Stimulated activated CD4-positive, alpha-beta T cell treated with anti-CD3 and anti-CD28 coated beads, Interleukin-12 subunit alpha, Interleukin-12 subunit beta, amount 100 ng/mL, for 48 hours (primary cell): Measurements from ENCODE around the gene SRSF9.
"Not testable (repeated sequence)": the region's sequence is repeated elsewhere in the genome, so short reads cannot be mapped to it uniquely, and the experiment has no call there.

Experiments
- DNase-seq, 3 donors: peaks; one replicate each; pipeline ENCODE4 v3.0.0-alpha.2; 2020; ENCODE audit warnings: low read depth in 2 of 3, low spot score in 1 of 3

Gene SRSF9

GRCh38 chr12:120453060-120453750, 16.3 kb downstream of the SRSF9 start:
- no peak for DNase-seq

- not testable (repeated sequence) for DNase-seq
These were observed 17.0 kb downstream of the SRSF9 start for GRCh38 chr12:120452524-120452923.

GRCh38 chr12:120447992-120448391, 21.6 kb downstream of the SRSF9 start:
- DNase-seq, result no peak

GRCh38 chr12:120446844-120447178, 22.7 kb downstream of the SRSF9 start:
- not testable (repeated sequence) for DNase-seq

- peak; percentile 82 to 90 (median 85) for DNase-seq
These were observed 23.4 kb downstream of the SRSF9 start, which contains the start of the genes GATC and TRIAP1 for GRCh38 chr12:120445911-120446843. TSS of gene GATC (plus strand) at chr12:120446444. CDS start at chr12:120446481, 37 bp downstream. TSS of gene TRIAP1 (minus strand) at chr12:120446384. CDS start at chr12:120446372, 12 bp downstream.

GRCh38 chr12:120444676-120445075, 24.9 kb downstream of the SRSF9 start:
- DNase-seq, result no peak

- DNase-seq, result peak; percentile 57 to 79 (median 63)
These were observed 29.8 kb downstream of the SRSF9 start for GRCh38 chr12:120439646-120440247.

GRCh38 chr12:120438495-120439198, 30.9 kb downstream of the SRSF9 start:
- DNase-seq, result no peak

GRCh38 chr12:120437735-120438494, 31.6 kb downstream of the SRSF9 start, which contains the start of gene COX6A1:
TSS of gene COX6A1 (plus strand) at chr12:120438113. CDS start at chr12:120438127, 14 bp downstream.
- DNase-seq, result peak; percentile 96 to 98 (median 97)

- DNase-seq, result no peak
These were observed 36.6 kb downstream of the SRSF9 start for GRCh38 chr12:120432772-120433525.

GRCh38 chr12:120429368-120429767, 40.2 kb downstream of the SRSF9 start:
- no peak for DNase-seq

- no peak for DNase-seq
These were observed 40.8 kb downstream of the SRSF9 start for GRCh38 chr12:120428597-120429229.

- no peak for DNase-seq
These were observed 43.8 kb downstream of the SRSF9 start for GRCh38 chr12:120425797-120426196.

- DNase-seq, result no peak
These were observed 46.6 kb downstream of the SRSF9 start for GRCh38 chr12:120422892-120423456.

- DNase-seq, result no peak
These were observed 47.8 kb downstream of the SRSF9 start for GRCh38 chr12:120421701-120422100.

- no peak for DNase-seq
These were observed 51.5 kb downstream of the SRSF9 start for GRCh38 chr12:120417917-120418580.

- DNase-seq, result no peak
These were observed 52.9 kb downstream of the SRSF9 start for GRCh38 chr12:120416490-120417216.
